WERI-Rb-1 (cell line): Measurements from ENCODE around the gene SIK2.

Experiments used
- DNase-seq: peaks from one replicate; pipeline ENCODE4 v3.0.0-alpha.2; 2020
- H3K27ac ChIP-seq: fragments of 250-450 bp; sonication (Bioruptor Pico); 2 replicates; pipeline ENCODE4 v1.5.1; 2020; ENCODE audit warnings: mild to moderate bottlenecking, moderate library complexity
- H3K27me3 ChIP-seq: fragments of 250-450 bp; sonication (Bioruptor Pico); 2 replicates; pipeline ENCODE4 v1.5.1; 2021; ENCODE audit warnings: mild to moderate bottlenecking, low read depth, moderate library complexity; ENCODE audit not compliant: insufficient read depth, severe bottlenecking
- H3K36me3 ChIP-seq: fragments of 250-450 bp; sonication (Bioruptor Pico); 2 replicates; pipeline ENCODE4 v1.5.1; 2020; ENCODE audit warnings: mild to moderate bottlenecking, moderate library complexity
- H3K4me3 ChIP-seq: 2 replicates; pipeline ENCODE4 v1.5.1; 2011; ENCODE audit warnings: low read depth, mild to moderate bottlenecking, control low read depth, low read length
- H3K9me3 ChIP-seq: fragments of 250-450 bp; sonication (Bioruptor Pico); 2 replicates; pipeline ENCODE4 v1.5.1; 2021; ENCODE audit warnings: mild to moderate bottlenecking, moderate library complexity; ENCODE audit not compliant: severe bottlenecking
- CTCF ChIP-seq: IDR thresholded peaks from 2 replicates; pipeline ENCODE4 v1.5.1; 2011; ENCODE audit warnings: low read depth, mild to moderate bottlenecking, control low read depth, inconsistent platforms, low read length

SIK2 gene

GRCh38 chr11:111665777-111666176 lies 63.5 kb downstream of the SIK2 start:
- no peaks in the 10 kb centered on the region for H3K36me3 ChIP-seq
- no peaks in the 10 kb centered on the region for H3K27me3 ChIP-seq
- H3K9me3 ChIP-seq: no peaks in the 10 kb centered on the region
- H3K4me3 ChIP-seq: no peak overlapping the region
- no peak for TF ChIP-seq CTCF
- DNase-seq: no peak
- H3K27ac ChIP-seq: no peak overlapping the region

- Histone ChIP-seq H3K36me3 (peaks cover 15% of the 10 kb centered on the region), H3K9me3 (no peaks in the 10 kb centered on the region), H3K4me3 (no peak overlapping the region), H3K27ac (no peak overlapping the region), H3K27me3 (no peaks in the 10 kb centered on the region)
- TF ChIP-seq CTCF: no peak
- no peak for DNase-seq
Measured at GRCh38 chr11:111668980-111669379, 66.7 kb downstream of the SIK2 start.

GRCh38 chr11:111671383-111671782 lies 69.1 kb downstream of the SIK2 start:
- peaks cover 18% of the 10 kb centered on the region for H3K36me3 ChIP-seq
- no peak overlapping the region for H3K4me3 ChIP-seq
- H3K27ac ChIP-seq: no peak overlapping the region
- H3K9me3 ChIP-seq: no peaks in the 10 kb centered on the region
- no peak for DNase-seq
- no peaks in the 10 kb centered on the region for H3K27me3 ChIP-seq
- no peak for TF ChIP-seq CTCF

GRCh38 chr11:111672949-111673348 lies 70.7 kb downstream of the SIK2 start:
- no peak for DNase-seq
- H3K27ac ChIP-seq: no peak overlapping the region
- no peaks in the 10 kb centered on the region for H3K9me3 ChIP-seq
- no peak overlapping the region for H3K4me3 ChIP-seq
- no peak for TF ChIP-seq CTCF
- peaks cover 18% of the 10 kb centered on the region for H3K36me3 ChIP-seq
- H3K27me3 ChIP-seq: no peaks in the 10 kb centered on the region

- H3K27me3 ChIP-seq: no peaks in the 10 kb centered on the region
- no peak for DNase-seq
- H3K9me3 ChIP-seq: no peaks in the 10 kb centered on the region
- H3K36me3 ChIP-seq: peaks cover 18% of the 10 kb centered on the region
- no peak for TF ChIP-seq CTCF
- no peak overlapping the region for H3K4me3 ChIP-seq
- H3K27ac ChIP-seq: no peak overlapping the region
Measured at GRCh38 chr11:111674941-111675340, 72.7 kb downstream of the SIK2 start.

GRCh38 chr11:111675891-111676290 lies 73.6 kb downstream of the SIK2 start:
- no peak for TF ChIP-seq CTCF
- no peak overlapping the region for H3K4me3 ChIP-seq
- no peak overlapping the region for H3K27ac ChIP-seq
- H3K36me3 ChIP-seq: peaks cover 18% of the 10 kb centered on the region
- no peaks in the 10 kb centered on the region for H3K9me3 ChIP-seq
- H3K27me3 ChIP-seq: no peaks in the 10 kb centered on the region
- no peak for DNase-seq
